Adipocyte (in vitro differentiated cells): ENCODE results near the gene BAIAP2.
A peak's percentile ranks its signal among the peaks of the same experiment; 100 is the strongest.

Source experiments
- DNase-seq: peaks from one replicate; pipeline ENCODE4 v3.0.0-alpha.2; 2015; ENCODE audit warnings: low read depth
- H3K27me3 ChIP-seq: replicated peaks from 2 replicates; pipeline ENCODE4 v1.7.0; 2013; ENCODE audit warnings: mild to moderate bottlenecking, low read length, moderate library complexity; ENCODE audit not compliant: control insufficient read depth, insufficient read depth
- H3K36me3 ChIP-seq: 2 replicates; pipeline ENCODE4 v1.7.0; 2013; ENCODE audit warnings: low read length, mild to moderate bottlenecking, moderate library complexity; ENCODE audit not compliant: control insufficient read depth, insufficient read depth, severe bottlenecking
- H3K4me1 ChIP-seq: 2 replicates; pipeline ENCODE4 v1.7.0; 2013; ENCODE audit warnings: mild to moderate bottlenecking, low read length, moderate library complexity; ENCODE audit not compliant: control insufficient read depth, insufficient read depth
- H3K4me3 ChIP-seq: 2 replicates; pipeline ENCODE4 v1.7.0; 2013; ENCODE audit warnings: mild to moderate bottlenecking, low read length, moderate library complexity
- H3K9ac ChIP-seq: 2 replicates; pipeline ENCODE4 v1.7.0; 2013; ENCODE audit warnings: mild to moderate bottlenecking, low read length, moderate library complexity
- H3K9me3 ChIP-seq: 2 replicates; pipeline ENCODE4 v1.7.0; 2013; ENCODE audit warnings: mild to moderate bottlenecking, low read length, moderate library complexity; ENCODE audit not compliant: control insufficient read depth

BAIAP2 gene

DNA sequence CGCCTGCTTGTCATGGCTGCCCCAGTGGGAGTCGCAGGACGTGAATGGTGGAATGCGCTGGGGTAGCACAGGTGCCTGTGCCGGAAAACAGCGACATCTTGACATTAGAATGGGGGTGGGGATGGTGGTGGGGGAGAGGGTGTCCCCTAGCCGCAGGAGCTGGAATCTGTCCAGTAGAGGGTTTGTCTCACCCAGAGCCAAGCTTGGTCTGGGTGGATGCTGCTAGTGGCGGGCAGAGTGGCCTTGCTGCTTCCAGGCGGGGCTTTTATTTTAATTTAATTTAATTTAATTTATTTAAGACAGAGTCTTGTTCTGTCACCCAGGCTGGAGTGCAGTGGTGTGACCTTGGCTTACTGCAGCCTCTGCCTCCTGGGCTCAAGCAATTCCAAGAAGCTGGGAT, 7.7 kb downstream of the BAIAP2 start:
- Histone ChIP-seq H3K9me3 (no peaks in the 10 kb centered on the region), H3K4me3 (no peak overlapping the region), H3K4me1 (peaks cover 46% of the 10 kb centered on the region), H3K27me3 (no peaks in the 10 kb centered on the region), H3K36me3 (no peaks in the 10 kb centered on the region), H3K9ac (no peak overlapping the region)
- DNase-seq, result no peak

DNA sequence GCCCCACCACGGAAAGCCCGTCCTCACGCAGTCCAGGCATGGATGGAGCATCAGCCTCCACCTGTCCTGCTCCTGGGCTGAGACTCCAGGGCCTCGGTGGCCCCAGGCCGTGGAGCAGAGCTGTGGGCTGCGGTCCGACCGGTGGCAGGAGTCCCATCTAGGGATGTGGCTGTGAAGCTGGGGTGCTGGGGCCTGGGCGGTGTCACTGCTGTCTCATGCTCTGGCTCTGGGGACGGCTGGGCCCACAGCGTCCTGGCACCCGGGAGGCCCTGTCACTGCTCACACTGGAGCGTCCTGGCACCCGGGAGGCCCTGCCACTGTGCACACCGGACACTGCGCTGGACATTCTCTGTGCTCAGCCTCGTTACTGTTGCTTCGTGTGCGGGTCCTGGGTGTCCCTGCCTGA, 8.4 kb downstream of the BAIAP2 start:
- H3K27me3 ChIP-seq, result no peaks in the 10 kb centered on the region
- no peaks in the 10 kb centered on the region for H3K36me3 ChIP-seq
- H3K4me1 ChIP-seq, result peaks cover 44% of the 10 kb centered on the region
- H3K4me3 ChIP-seq, result no peak overlapping the region
- no peak for DNase-seq
- H3K9ac ChIP-seq, result no peak overlapping the region
- H3K9me3 ChIP-seq, result no peaks in the 10 kb centered on the region

DNA sequence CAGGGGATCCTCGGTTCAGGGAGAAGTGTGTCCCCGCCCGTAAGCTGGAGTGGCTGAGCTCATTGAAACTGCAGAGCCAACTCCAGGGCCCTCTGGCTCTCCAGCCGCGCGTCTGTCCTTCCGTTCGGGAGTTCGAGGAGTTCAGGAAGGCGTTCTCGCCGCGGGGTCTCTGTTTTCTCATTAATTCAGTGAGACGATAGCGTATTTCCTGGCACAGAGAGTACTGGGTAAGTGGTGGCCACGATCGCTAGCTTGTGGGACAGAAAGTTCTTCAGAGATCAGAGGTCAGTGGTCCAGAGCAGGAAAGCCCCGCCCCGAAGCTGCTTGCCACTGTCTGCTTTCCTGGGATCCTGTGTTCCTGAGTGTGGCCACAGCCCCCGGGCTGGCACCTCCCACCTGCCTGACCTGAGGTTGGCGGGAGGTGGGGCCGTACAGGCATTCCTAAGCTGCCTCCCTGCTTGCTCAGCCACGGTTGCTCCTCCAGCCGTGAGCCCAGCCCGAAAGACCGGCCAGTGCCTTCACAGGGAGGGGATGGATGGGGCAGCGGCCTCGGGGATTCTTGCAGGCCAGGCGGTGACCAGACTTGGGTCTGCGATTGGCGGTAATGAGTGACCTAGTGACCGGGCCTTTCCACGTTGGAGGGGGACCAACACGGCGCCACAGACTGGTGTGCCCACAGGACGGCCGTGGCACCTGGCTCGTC, 8.9 kb downstream of the BAIAP2 start:
- Histone ChIP-seq H3K36me3 (no peaks in the 10 kb centered on the region), H3K27me3 (no peaks in the 10 kb centered on the region)

DNA sequence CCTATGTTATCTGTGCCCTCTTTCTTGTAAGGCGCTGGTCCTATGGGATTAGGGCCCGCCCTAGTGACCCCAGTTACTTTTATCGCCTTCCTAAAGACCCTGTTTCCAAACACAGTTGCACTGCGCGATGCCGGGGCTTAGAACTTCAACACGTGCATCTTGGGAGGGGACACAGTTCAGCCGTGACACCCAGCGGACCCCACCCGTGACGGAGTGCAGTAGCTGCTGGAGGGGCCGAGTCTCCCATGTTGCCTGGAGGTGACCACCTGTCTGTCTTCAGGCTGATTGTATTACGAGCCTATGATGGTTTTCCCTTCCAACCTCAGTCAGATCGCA, 9.4 kb downstream of the BAIAP2 start:
- no peaks in the 10 kb centered on the region for H3K36me3 ChIP-seq
- H3K4me1 ChIP-seq, result peaks cover 39% of the 10 kb centered on the region
- H3K27me3 ChIP-seq, result no peaks in the 10 kb centered on the region
- H3K9ac ChIP-seq, result no peak overlapping the region
- H3K9me3 ChIP-seq, result no peaks in the 10 kb centered on the region
- DNase-seq, result no peak
- H3K4me3 ChIP-seq, result peak overlapping the region; percentile 38

More for the DNA sequence above, 8.9 kb downstream of the BAIAP2 start:
- H3K9me3 ChIP-seq, result no peaks in the 10 kb centered on the region
- peaks cover 42% of the 10 kb centered on the region for H3K4me1 ChIP-seq
- H3K9ac ChIP-seq, result no peak overlapping the region
- H3K4me3 ChIP-seq, result no peak overlapping the region
- DNase-seq, result no peak

DNA sequence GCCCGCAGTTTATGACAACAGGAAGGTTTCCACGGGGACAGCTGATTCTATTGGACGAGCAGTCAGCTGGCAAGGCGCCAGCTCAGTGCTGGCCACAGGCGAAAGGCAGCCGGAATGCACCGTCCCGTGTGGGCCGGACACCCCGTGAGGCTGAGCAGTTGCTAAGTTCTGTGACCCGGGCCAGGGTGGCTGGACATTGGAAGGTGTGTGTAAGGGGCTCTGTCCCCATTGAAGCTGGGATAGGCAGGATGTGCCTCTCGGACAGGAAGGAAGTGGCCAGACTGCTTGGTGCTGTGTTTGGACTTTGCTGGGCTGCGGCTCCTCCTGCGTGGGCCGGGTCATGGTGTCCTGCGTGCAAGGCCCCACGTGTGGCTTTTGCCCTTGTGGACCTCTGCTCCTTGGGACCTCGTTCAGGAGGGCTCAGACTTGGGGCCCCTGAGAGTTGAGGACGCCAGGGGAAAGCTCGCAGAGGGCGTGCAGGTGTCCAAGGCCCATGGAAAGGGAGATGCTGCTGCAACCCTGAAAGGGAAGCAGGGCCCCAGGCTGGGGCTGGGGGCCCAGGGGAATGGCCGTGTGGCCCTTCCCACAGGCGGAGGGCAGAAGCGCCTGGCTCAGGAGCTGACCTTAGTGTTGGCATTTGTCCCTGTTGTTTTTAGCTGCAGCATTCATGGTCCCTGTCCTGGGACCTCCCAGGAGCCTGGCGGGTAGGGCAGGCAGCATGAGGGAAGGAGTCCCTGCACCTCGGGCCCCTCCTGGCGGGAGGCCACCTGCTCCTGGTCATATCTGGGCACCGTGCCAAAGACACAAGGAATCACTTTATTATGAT, 10.0 kb downstream of the BAIAP2 start:
- DNase-seq, result peak; percentile 49

DNA sequence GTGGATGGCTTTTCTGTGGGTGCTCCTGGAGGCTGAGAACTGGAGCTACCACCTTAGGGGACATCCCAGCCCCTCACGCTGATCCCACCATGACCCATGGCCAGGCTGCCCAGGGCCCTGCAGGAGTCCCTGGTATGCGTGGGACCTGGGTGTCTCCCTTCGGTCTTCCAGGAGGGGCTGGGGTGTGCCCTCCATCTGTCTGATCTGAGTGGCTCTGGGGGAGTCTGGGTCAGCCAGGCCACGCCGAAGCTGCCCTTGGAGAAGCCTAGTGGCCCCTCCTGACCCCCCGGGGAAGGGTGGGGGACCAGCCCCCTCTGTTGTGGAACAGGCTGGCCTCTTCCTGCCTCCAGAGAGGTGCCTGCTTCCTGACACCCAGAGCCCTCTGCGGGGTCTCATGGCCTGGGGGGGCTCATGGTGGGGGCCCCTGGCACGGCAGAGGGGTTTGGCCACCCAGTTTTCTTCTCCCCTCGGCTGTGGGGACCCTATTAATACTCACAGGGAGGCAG, 10.7 kb downstream of the BAIAP2 start:
- Histone ChIP-seq H3K9me3 (no peaks in the 10 kb centered on the region), H3K27me3 (no peaks in the 10 kb centered on the region), H3K4me3 (no peak overlapping the region), H3K4me1 (peaks cover 28% of the 10 kb centered on the region), H3K36me3 (no peaks in the 10 kb centered on the region), H3K9ac (no peak overlapping the region)
- no peak for DNase-seq

More for the DNA sequence above, 10.0 kb downstream of the BAIAP2 start:
- H3K4me3 ChIP-seq, result peak overlapping the region; percentile 38
- no peaks in the 10 kb centered on the region for H3K36me3 ChIP-seq
- H3K9ac ChIP-seq, result peak overlapping the region; percentile 29
- H3K9me3 ChIP-seq, result no peaks in the 10 kb centered on the region
- H3K4me1 ChIP-seq, result peaks cover 35% of the 10 kb centered on the region
- no peaks in the 10 kb centered on the region for H3K27me3 ChIP-seq

DNA sequence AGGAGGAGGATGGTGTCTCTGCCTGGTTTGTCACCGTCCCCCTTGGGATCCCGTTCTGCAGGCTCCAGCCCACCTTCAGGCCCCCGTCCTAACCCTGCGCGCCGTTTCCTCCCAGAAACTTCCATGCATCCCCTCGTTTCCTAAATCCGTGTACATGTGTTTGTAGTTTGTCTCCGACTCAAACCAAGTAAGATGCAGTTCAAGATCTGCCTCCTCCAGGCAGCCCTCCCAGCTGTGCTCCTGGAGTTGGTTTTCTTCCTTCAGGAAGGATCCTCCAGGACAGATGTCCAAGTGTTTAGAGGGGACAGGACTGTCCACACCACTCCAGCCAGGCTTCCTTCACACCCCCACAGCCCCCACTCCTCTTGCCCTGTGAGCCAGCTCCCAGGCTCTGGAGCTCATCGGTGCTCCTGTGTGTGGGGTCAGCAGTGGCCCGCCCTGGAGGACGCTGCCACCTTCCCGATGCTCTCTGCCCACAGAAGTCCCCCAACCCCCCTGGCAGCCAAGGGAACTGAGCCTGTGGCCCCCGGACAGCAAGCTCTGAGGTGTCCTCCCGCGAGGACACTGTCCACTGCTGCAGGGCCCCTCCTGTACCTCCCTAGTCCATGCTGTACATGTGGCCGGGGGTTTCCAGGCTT, 11.3 kb downstream of the BAIAP2 start:
- Histone ChIP-seq H3K4me1 (peaks cover 22% of the 10 kb centered on the region), H3K27me3 (no peaks in the 10 kb centered on the region), H3K9me3 (no peaks in the 10 kb centered on the region), H3K36me3 (no peaks in the 10 kb centered on the region), H3K4me3 (no peak overlapping the region), H3K9ac (no peak overlapping the region)
- DNase-seq, result no peak

DNA sequence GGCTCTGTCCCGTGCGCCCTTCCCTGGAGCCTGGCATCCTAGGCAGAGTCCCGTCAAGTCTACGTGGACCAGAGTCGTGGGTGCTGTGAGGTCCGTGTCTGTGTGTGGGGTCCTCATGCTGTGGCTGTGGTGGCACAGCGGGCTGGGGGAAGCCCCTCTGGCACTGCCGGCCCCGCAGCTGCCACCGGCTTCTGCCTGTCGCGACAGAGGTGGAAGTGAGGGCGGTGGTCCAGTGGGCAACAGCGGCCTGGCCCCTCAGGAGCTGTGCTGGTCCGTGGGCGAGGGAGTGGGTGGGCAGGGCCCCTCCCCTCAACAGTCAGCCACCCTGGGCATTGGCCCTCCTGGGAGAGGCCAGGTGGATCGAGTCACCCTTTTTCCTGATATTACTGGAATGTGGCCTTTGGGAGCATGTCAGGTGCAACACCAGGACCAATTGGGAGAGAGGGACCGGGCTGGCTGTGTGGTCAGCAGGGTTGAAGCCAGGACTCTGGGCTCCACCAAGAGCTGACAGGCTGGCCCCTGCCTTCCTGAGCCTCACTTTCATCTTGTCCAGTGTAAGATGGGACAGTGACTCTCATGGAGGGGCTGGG, 11.9 kb downstream of the BAIAP2 start:
- DNase-seq, result no peak
- no peaks in the 10 kb centered on the region for H3K27me3 ChIP-seq
- H3K9ac ChIP-seq, result no peak overlapping the region
- no peaks in the 10 kb centered on the region for H3K9me3 ChIP-seq
- H3K4me1 ChIP-seq, result peaks cover 22% of the 10 kb centered on the region
- no peaks in the 10 kb centered on the region for H3K36me3 ChIP-seq
- no peak overlapping the region for H3K4me3 ChIP-seq

DNA sequence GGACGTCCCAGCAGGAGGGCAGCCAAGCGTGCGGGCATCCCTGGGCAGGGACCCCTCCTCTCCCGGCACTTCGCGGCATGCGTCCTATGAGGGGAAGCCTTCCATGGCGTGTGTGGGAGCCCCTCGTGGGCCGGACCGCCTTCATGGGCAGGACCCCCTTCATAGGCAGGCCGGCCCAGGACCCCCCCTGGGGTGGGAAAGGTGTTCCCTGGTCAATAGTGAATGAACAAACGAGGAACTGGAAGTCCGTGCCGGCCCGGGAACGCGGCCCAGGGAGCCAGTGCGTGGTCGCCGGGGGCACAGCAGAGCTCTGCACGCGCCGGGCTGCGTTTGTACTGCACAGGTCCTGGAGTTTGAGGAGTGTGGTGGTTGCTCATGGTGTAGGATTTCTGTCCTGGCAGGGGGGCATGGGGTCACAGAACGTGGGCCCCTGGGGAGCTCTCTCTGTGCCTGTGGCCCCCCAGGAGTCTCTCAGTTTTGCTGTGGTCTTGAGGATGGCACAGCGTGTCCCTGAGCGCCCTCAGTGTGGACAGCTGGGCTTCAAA, 13.9 kb downstream of the BAIAP2 start:
- no peaks in the 10 kb centered on the region for H3K27me3 ChIP-seq
- no peak for DNase-seq
- no peaks in the 10 kb centered on the region for H3K36me3 ChIP-seq
- H3K4me1 ChIP-seq, result peaks cover 19% of the 10 kb centered on the region
- H3K9ac ChIP-seq, result no peak overlapping the region
- no peak overlapping the region for H3K4me3 ChIP-seq
- H3K9me3 ChIP-seq, result no peaks in the 10 kb centered on the region

DNA sequence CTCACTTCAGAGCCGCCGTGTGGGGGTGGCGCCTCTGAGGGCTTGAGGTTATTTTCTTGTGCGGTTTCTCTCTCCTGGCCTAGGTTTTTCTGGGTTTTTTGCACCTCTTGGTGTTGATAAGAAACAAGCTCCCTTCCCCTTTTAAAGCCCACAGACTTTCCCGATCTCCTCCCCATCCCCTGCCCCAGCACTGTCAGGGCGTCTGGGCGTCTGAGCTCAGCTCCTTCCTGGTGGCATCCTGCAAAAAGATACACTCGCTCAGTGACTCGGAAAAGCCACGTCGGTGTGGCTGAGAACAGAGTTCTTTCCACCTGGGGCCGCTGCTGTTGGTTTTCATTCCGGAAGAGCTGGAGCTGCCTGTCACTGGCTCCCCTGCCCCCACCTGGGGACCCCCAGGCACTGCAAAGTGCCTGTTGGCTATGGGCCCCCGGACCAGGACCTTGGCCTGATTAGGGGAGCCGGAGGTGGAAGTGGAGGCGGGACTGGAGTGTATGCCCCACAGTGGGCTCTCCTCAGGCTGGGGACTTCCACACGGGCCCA, 14.5 kb downstream of the BAIAP2 start:
- Histone ChIP-seq H3K27me3 (no peaks in the 10 kb centered on the region), H3K9me3 (no peaks in the 10 kb centered on the region), H3K9ac (no peak overlapping the region), H3K4me3 (no peak overlapping the region), H3K36me3 (no peaks in the 10 kb centered on the region), H3K4me1 (peaks cover 14% of the 10 kb centered on the region)
- no peak for DNase-seq
